IPS-NIHi7 (cell line): ENCODE data around the gene GPS1.
"Not testable (repeated sequence)": the region's sequence is repeated elsewhere in the genome, so short reads cannot be mapped to it uniquely, and the experiment has no call there.

Source experiments
- DNase-seq: peaks from one replicate; pipeline ENCODE4 v3.0.0; 2012; ENCODE audit warnings: mixed read lengths; ENCODE audit errors: extremely low spot score

The GPS1 gene

GRCh38 chr17:82028966-82029365 lies 22.7 kb upstream of the GPS1 start:
- no peak for DNase-seq

DNA sequence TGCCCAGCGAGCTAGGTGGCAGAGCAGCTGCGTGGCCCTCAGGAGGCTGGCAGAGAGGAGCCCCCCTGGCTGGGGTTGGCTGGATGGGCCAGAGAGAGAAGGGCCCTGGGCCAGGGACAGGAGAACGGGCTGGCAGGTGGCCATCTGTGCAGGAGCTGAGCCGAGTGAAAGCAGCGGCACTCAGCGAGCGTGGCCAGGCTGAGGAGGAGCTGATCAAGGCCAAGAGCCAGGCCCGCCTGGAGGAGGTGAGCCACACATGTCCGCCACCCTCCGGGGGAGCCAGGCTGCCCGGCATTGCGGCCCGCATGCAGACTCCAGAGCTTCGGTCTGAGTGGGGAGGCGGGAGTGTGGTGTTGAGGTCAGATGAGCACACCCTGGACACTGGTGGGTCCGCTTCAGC lies 22.3 kb upstream of the GPS1 start:
- no peak for DNase-seq

DNA sequence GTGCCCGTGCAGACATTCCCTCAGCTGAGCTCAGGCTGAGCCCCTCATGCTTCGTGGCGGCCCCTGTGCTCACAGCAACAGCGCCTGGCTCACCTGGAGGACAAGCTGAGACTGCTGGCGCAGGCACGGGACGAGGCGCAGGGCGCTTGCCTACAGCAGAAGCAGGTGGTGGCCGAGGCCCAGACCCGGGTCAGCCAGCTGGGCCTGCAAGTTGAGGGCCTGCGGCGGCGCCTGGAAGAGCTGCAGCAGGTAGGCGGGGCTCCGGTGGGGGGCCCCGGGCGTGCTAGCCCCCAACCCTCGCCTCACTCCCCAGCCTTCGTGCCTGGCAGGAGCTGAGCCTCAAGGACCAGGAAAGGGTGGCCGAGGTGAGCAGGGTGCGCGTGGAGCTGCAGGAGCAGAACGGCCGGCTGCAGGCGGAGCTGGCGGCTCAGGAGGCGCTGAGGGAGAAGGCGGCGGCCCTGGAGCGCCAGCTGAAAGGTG lies 21.7 kb upstream of the GPS1 start:
- DNase-seq: no peak

- peak; percentile 86 for DNase-seq
These were observed 21.0 kb upstream of the GPS1 start for GRCh38 chr17:82030470-82031302.

DNA sequence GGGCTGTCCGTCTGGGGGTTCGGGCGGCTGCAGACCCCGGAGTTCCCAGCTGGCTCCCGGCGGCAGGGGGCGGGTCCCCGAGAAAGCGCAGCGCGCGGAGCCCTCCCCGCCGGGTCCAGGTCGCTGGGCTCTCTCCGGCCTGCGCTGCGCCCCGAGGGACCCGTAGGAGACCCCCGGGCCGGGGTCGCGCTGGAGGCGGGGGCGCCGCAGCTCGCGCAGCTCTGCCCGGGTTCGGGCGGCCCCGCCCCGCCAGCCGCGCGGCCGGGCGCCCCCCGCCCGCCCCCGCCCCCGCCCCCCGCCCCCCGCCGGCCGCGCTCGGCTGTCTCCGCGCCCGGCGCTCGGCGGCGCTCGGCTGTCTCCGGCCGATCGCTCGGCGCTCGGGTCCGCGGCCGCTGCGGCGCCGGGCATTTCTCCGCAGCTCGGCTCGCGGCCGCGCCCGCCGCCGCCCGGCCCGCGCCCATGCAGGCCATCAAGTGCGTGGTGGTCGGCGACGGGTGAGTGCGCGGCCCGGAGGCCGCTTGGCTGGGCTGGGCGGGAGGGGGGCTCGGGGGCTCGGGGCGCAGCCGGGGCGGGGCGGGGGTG lies 20.3 kb upstream of the GPS1 start, which contains the start of gene RAC3:
RAC3 (plus strand) TSS at position 376 of the 582 bp plus-strand sequence; CDS start at position 460, 84 bp downstream.
- peak; percentile 67 for DNase-seq

GRCh38 chr17:82031885-82032627 lies 19.6 kb upstream of the GPS1 start:
- DNase-seq: peak; percentile 82

- no peak for DNase-seq
These were observed 18.2 kb upstream of the GPS1 start for GRCh38 chr17:82033359-82034085.

DNA sequence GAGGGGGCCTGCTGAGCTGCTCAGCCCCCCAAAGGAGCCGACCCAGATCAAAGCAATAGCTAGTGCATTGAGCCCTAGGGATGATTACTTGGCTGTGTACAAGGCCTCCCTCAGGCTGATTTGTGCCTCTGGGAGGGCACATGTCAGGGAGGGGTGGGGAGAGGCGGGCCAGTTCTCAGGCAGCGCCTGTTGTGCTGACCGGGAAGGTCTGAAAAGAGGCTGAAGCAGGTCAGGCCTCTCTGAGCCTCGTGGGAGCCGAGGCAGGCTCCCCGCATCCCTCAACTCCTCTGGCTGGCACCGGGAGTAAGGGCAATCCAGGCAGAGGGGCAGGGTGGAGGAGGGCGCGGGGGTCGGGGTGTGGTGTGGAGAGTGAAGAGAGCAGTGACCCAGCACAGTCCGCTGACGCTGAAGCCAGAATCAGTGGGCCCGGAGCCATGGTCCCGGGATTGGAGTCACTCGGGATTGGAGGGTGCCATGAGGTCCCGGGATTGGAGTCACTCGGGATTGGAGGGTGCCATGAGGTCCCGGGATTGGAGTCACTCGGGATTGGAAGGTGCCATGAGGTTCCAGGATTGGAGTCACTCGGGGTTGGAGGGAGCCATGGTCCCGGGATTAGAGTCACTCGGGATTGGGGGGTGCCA lies 17.2 kb upstream of the GPS1 start:
- DNase-seq: no peak

GRCh38 chr17:82035488-82035887 lies 16.2 kb upstream of the GPS1 start:
- no peak for DNase-seq

DNA sequence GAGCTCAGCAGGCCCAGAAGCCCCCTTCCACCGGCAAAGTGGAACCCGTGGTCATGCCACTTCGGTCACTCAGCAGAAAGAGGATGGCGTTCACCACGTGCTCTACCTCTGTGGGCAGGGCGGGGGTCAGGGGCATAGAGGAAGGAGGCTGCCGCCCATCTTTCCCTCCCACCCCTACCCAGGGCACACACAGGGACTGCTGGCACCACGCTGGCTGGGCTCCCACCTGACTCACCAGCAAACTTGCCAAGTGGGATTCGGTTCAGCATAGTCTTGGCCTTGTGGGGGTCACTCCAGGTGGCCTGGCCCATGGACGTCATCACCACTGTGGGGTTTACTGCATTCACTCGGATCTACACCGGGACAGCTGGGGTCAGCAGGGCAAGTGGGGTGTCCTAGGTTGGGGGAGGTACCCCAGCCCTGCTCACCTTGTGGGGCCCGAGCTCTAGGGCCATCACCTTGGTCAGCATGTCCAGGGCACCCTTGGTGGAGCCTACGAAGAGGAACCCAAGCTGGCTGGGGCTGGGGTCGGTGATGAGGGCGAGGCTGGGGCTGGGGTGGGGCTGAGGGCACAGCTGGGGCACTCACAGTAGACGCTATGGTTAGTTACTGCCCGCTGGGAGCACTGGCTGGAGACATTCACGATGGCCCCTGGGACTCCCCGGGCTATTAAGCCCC lies 15.6 kb upstream of the GPS1 start:
- no peak for DNase-seq

- no peak for DNase-seq
These were observed 15.0 kb upstream of the GPS1 start for GRCh38 chr17:82036634-82037091.

DNA sequence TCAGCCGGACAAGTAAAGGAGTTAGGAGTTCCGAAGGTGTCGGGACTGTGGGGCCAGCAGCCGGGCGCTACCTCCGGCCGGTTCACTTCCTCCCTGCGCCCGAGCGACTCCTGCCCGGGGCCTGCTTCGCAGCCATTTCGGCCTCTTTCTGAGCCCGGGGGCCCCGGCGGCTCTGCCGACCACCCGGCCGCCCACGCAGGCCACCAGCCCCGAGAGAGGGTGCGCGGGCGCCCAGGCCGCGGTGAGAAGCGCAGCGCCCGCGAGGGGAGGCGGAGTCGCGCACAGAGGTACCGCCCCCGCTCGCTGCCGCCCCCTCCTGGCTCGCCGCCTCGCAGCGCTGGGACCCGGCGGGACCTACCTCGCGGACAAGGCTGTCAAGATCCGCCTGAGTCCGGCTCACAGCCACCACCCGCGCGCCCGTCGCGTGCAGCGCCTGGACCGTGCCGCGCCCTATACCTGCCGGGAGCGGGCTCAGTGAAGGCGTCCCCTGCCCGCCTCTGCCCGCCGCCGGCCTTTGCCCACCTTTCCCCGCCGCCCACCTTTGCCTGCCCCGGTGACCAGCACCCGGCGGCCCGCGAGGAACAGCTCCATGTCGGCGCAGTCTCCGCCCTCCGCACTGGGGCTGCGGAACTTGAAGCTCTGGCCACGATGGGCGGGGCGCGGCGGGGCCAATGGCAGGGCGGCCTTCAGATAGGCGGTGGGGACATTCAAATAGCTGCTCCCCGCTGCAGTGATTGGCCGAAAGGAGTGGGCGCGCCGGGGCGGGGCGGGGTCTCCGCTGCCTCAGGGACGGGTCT lies 14.4 kb upstream of the GPS1 start, which contains the start of gene DCXR:
DCXR (minus strand) TSS at position 606 of the 797 bp plus-strand sequence; CDS start at position 591, 15 bp downstream.
- peak; percentile 99 for DNase-seq

GRCh38 chr17:82037889-82038195 lies 13.9 kb upstream of the GPS1 start:
- DNase-seq: no peak

DNA sequence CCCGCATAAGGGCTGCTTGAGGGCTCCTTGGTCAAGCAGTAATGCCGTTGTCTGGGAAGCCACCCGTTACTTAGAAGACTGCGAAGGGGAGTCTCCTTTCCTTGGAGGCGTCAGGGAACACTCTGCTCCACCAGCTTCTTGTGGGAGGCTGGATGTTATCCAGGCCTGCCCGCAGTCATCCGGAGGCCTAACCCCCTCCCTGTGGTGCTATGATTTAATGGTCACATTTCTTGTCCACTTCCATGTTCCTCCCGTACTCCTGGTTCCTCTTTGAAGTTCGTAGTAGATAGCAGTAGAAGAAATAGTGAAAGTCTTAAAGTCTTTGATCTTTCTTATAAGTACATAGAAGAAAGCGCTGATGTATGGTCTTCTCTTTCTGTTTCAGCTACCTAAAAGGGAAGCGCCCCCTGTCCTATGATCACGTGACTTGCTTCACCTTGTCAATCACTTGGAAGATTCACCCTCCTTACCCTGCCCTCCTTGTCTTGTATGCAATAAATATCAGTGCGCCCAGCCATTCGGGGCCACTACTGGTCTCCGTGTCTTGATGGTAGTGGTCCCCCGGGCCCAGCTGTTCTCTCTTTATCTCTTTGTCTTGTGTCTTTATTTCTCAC lies 12.8 kb upstream of the GPS1 start:
- DNase-seq: not testable (repeated sequence)

GRCh38 chr17:82039695-82040299 lies 11.9 kb upstream of the GPS1 start:
- DNase-seq: no peak

DNA sequence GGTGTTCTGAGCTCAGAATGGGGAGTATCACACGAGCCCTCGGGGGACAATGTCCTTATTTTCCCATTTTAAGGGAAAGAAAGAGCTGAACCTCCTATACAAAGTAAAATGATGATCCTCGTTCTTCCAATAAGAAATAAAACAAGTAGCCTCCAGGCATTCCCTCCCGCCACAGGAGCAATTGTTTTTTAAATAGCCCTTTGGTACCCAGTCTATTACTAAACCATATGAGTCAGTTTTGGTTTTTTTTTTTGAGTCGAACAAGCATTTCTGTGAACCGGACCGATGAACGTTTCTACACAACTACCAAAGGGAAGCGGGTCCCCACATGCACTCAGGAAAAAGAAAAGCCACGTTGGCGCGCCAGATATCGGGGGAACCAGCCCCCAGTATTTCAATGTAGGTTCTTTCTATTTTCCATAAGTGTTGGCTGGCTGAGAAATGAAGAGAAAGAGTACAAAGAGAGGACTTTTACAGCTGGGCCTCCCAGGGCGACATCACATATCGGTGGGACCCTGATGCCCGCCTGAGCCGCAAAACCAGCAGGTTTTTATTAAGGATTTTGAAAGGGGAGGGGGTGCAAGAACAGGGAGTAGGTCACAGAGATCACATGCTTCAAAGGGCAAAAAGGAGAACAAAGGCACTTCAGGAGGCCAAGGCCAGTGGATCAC lies 10.4 kb upstream of the GPS1 start:
- no peak for DNase-seq

DNA sequence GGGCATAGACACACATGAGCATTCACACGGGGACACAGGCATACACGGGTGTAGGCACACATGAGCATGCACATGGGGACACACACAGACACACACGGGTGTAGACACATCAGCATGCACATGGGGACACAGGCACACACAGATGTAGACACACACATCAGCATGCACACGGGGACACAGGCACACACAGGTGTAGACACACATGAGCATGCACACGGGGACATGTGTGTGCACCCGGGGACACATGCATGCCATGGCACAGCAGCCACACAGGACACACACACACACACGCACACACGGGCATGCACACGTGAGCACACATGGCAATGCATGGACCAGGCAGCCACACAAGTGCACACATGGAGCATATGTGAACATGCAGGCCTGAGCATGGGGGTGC lies 9.0 kb upstream of the GPS1 start:
- no peak for DNase-seq

- no peak for DNase-seq
These were observed 8.2 kb upstream of the GPS1 start for GRCh38 chr17:82043507-82043906.
